Ecto neural progenitor cell (in vitro differentiated cells): Measurements from ENCODE around the gene SVIL.
"Not testable (repeated sequence)": the region's sequence is repeated elsewhere in the genome, so short reads cannot be mapped to it uniquely, and the experiment has no call there.

Source experiments
- DNase-seq: peaks from one replicate; pipeline ENCODE4 v3.0.0-alpha.2; 2018; ENCODE audit warnings: low spot score

The SVIL gene

GRCh38 chr10:29620112-29620690 is 14.6 kb downstream of the SVIL start:
- no peak for DNase-seq

GRCh38 chr10:29619241-29619669 is 15.5 kb downstream of the SVIL start:
- no peak for DNase-seq

- peak; percentile 50 for DNase-seq
Observed at GRCh38 chr10:29618341-29619171, 16.2 kb downstream of the SVIL start.

GRCh38 chr10:29617880-29618340 is 16.9 kb downstream of the SVIL start:
- no peak for DNase-seq

GRCh38 chr10:29616542-29616941 is 18.2 kb downstream of the SVIL start:
- DNase-seq = no peak

GRCh38 chr10:29615195-29615594 is 19.6 kb downstream of the SVIL start:
- no peak for DNase-seq

- not testable (repeated sequence) for DNase-seq
Observed at GRCh38 chr10:29614289-29614688, 20.5 kb downstream of the SVIL start.

GRCh38 chr10:29613791-29614190 is 21.0 kb downstream of the SVIL start:
- DNase-seq = no peak

GRCh38 chr10:29613196-29613595 is 21.6 kb downstream of the SVIL start:
- DNase-seq = no peak

GRCh38 chr10:29612657-29613056 is 22.1 kb downstream of the SVIL start:
- no peak for DNase-seq

- no peak for DNase-seq
Observed at GRCh38 chr10:29611781-29612381, 22.9 kb downstream of the SVIL start.

- no peak for DNase-seq
Observed at GRCh38 chr10:29610876-29611647, 23.7 kb downstream of the SVIL start.

GRCh38 chr10:29610331-29610730 is 24.4 kb downstream of the SVIL start:
- DNase-seq = not testable (repeated sequence)

GRCh38 chr10:29609696-29610095 is 25.1 kb downstream of the SVIL start:
- DNase-seq = no peak

- DNase-seq = no peak
Observed at GRCh38 chr10:29608476-29609301, 26.1 kb downstream of the SVIL start.

- no peak for DNase-seq
Observed at GRCh38 chr10:29608062-29608461, 26.7 kb downstream of the SVIL start.

GRCh38 chr10:29607576-29607975 is 27.2 kb downstream of the SVIL start:
- DNase-seq = no peak

- not testable (repeated sequence) for DNase-seq
Observed at GRCh38 chr10:29606693-29607092, 28.1 kb downstream of the SVIL start.

- DNase-seq = no peak
Observed at GRCh38 chr10:29604291-29604825, 30.4 kb downstream of the SVIL start.

- DNase-seq = no peak
Observed at GRCh38 chr10:29603223-29603896, 31.4 kb downstream of the SVIL start.

- DNase-seq = no peak
Observed at GRCh38 chr10:29600821-29601220, 34.0 kb downstream of the SVIL start.
